ENCODE results near the gene SHKBP1.

DNA sequence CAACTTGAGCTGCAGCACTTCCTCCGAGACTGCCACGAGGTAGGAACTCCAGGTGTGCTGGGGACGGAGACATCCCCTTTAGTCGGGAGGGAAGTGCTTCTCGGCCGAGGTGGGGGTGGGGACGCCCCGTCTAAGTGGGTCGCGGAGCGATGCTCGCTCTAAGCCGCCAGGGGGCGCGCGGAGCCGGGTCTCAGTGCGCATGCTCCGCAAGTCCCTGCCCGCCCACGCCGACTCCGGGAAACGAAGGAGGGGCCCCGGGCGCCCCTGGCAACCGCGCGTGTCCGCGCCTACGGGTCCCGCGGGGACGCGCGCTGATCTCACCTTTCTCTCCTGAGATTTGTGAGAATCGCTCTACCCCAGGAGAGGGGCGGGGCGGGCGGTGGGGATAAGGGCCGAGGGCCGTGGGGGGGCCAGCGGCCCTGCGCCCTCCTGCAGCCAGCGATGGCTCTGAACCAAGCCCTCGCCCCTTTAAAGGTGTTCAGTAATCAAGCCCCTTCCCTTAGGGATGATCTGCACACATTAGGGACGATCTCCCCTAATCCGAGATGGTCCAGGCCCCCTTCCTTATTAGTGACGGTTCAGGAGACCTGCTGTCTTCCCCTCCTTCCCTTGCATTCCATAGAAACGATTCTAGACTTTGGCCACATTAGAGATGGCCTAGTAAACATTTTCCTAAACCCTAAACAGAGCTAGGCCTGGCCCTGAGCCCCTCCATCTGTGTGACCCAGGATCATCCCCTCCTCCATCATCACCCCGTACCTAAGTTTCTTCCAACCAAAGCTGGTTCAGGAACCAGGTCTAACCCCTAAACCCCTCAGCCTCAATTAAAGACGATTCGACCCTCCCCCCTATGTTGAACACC lies 47.3 kb upstream of the SHKBP1 start:
- TF ChIP-seq CTCF (IDR thresholded peaks at IDR 0.05) = peak; percentile 98
- no peak for TF ChIP-seq ZFX (IDR thresholded peaks at IDR 0.05; ENCODE audit: borderline replicate concordance)
